Activated CD4-positive, alpha-beta T cell treated with anti-CD3 and anti-CD28 coated beads for 24 hours (primary cell): ENCODE results near the gene CAPN2.
"Not testable (repeated sequence)": the region's sequence is repeated elsewhere in the genome, so short reads cannot be mapped to it uniquely, and the experiment has no call there.

Experiments
- DNase-seq, 2 donors: peaks; one replicate each; pipeline ENCODE4 v3.0.0-alpha.2; 2020; ENCODE audit warnings: low read depth in 2 of 2

Gene CAPN2

GRCh38 chr1:223738465-223739365 is 26.4 kb downstream of the CAPN2 start:
- no peak for DNase-seq

DNA sequence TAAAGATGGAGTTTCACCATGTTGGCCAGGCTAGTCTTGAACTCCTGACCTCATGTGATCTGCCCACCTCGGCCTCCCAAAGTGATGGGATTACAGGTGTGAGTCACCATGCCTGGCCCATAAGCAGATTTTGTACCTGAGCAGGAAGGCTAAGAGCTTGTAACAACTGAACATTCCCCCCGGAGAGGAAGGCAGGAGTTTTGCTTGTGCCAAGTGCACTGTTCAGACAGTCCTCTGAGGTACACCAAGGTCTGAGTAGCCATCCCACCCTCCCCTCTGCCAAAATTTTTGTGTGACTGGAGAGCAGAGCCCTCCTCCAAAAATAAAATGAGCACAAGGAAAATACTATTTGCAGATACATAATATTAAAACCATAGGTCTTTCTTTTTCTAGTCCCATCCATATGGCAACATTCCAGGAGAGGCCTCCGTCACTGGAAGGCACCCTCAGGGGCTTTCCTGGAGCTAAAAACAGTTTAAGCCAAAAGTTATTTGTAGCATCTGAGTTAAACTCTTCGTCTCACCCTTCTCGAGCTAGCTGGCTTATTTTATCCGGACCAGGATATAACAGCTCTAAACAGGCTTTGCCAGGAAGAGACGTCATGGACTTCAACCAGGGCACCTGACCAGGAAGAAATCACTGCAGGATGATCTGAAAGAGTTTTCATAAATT is 27.2 kb downstream of the CAPN2 start:
- no peak for DNase-seq

DNA sequence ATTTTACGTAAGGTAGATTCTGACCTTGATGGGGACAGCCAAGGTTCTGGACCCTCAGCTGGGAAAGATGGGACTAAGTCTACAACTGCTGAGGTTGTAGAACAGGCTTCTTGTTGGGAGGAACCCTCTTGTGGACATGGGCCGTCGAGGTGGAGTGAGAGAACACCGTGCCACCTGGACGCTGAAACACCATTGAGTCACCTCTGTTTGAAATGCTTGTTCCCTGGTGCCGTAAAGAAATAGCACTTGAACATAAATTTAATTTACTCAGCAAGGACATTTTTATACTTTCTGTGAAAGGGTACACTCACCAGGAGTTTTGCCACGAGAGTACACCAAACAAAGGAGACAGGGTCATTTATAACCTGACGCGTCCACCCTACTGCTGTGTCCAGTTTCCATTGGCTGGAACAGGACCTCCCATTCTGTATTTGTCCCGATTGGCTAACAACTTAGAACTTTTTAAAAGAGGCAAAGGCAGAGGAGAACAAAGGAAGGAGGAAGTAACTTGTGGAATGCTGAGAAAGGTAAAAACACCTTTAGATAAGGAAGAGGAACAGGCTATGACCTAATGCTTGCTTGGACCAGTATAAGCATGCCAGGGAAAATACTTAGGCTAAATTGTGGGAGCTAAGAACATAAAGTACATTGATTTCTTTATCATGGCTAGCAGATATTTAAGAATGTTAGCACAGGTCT is 27.8 kb downstream of the CAPN2 start:
- not testable (repeated sequence) for DNase-seq

GRCh38 chr1:223741861-223742260 is 29.5 kb downstream of the CAPN2 start:
- DNase-seq: no peak

DNA sequence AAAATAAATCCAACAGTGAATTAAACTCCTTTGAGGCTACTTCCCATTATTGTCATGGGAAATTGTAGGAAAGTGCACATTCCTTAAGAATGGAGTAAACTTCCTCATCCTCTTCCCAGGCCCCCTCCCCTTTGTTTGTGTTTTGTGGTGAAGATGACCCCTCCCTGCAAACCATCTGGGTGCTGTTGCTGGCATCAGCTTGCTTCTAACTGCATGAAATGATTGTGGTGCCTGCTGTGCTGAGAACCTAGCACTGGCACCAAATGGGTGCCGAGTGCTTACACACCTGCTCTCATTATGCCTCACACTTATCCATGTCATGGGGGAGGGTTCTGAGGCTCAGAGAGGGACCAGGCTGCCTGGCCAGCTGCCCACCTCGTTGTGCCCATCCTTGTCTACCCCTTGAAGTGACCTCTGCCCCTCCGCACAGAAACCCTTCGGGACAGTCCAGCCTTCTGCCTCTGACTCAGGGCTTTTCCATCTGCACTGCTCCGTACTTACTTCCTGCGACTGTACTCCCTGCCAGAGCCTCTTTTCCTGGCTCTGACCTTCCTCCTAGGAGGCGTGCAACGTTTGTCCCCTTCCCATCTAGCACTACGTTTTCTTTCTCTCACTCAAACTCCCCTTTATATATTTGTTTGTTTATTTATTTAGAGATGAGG is 30.6 kb downstream of the CAPN2 start:
- DNase-seq: no peak

GRCh38 chr1:223745731-223746130 is 33.4 kb downstream of the CAPN2 start:
- DNase-seq: no peak

- no peak for DNase-seq
Measured at GRCh38 chr1:223747838-223748335, 35.5 kb downstream of the CAPN2 start.

GRCh38 chr1:223748405-223748772 is 36.0 kb downstream of the CAPN2 start:
- DNase-seq: no peak

DNA sequence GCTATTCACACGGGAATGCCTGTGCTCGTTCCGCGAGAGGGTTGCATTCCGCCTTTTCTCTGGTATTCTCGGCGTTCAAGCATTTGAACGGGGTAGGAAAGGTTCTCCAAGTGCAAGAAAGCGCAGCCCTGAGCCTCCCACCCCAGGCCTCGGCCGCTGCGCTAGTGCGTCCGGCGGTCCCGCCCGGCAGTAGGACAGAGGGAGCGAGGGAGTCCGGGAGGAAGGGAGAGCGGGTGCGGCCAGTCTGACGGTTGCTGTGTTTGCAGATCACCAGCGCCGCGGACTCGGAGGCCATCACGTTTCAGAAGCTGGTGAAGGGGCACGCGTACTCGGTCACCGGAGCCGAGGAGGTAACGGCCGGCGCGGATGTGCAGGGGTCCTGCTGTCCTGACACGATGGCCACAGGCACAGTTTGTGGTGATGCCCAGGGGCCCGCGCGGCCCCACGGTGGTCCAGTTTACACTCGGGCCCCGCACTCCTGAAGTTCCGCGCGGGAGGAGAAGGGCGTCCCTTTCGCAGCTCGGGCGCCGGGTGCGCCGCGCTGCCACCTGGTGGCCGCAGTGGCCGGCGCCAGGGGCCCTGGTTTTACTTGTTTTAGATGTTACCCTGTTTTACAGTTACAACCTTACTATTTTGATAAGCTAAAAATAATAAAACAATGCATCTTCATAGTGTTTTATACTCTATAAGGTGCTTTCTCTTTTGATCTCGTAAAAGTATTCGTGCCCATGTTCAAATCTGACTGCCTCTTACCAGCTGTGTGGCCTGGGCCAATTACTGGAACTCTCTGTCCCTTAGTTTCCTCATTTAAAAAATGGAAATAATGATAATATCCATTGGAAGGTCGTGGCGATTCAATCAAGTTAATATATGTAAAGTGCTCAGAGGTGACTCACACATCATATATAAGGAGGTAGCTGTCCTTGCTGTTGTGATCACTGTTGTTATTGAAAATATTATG is 36.7 kb downstream of the CAPN2 start:
- DNase-seq: peak; percentile 35 to 42

DNA sequence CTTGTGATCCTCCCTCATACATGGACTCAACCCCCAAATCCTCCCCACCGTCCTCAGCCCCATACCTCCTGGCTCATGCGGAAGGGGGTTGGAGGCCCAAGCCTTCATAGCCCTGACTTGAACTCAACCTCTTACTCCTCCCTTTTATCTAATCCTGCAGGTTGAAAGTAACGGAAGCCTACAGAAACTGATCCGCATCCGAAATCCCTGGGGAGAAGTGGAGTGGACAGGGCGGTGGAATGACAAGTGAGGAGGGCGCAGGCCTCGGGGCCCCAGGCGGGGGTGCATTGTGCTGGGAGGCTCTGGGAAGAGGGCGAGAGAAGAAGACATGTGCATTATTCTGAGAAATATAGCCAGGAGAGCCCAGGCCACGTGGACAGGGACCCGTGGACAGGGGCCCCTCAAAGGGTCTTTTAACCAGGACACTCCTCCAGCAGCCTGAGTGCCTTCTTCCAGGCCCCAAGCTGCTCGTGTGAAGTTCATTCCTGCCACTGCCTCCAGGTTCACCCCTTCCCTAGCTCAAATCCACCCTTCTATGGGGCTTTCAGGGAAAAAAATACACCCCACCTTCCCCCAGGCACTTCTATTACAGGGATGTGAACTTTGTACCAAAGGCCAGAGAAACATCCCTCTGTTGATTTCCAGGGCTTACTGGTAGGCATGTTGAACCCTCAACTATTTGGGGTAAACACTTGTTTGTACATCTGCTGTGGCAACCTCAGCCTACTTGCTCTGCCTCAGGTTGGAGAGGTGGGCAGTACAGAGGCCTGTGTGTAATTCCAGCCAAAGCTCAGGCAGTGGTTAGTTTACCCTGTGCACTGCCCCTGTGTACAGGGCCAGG is 38.6 kb downstream of the CAPN2 start:
- no peak for DNase-seq

- DNase-seq: no peak
Measured at GRCh38 chr1:223751696-223752095, 39.4 kb downstream of the CAPN2 start.

- no peak for DNase-seq
Measured at GRCh38 chr1:223752721-223753515, 40.6 kb downstream of the CAPN2 start.

DNA sequence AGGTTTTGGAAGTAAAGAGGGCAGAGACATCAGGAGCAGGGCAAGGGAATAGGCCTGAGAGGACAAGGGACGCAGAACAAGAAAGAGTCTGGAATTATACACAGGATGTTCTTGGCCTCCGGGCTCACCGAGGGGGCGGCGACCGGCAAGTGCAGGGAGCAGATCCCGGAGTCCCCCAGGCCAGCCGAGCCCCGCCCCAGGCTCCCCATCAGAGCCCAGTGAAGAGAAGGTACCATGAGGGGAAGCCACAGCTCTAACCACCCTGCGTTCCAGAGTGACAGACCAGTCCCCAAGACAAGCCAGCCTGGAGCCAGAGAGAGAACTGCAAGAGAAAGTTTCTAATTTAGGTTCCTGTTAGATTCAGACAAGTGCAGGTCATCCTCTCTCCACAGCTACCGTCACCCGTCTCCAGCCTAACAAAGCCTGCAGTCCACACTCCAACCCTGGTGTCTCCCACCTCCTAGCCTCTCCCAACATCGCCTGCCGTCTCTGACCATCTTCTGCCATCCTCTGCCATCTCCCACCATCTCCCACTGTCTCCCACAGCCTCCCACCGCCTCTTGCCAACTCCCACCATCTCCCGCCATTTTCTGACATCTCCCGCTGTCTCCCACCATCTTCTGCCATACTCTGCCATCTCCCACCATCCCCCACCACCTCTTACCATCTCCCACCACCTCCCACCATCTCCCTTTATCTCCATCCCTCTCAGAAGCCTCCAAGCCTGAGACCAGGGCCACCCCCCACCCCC is 42.5 kb downstream of the CAPN2 start:
- DNase-seq: no peak

DNA sequence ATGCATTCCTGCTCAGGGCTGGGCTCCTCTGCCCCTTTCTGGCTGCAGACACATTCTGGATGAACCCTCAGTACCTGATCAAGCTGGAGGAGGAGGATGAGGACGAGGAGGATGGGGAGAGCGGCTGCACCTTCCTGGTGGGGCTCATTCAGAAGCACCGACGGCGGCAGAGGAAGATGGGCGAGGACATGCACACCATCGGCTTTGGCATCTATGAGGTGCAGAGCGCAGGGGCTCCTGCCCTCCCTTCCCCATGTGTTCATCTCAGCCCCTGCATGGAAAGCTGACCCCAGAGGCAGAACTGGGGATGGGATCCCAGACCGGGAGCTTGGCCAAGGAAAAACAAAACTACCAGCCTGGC is 43.1 kb downstream of the CAPN2 start:
- DNase-seq: no peak

GRCh38 chr1:223755992-223756775 is 43.8 kb downstream of the CAPN2 start:
- no peak for DNase-seq

DNA sequence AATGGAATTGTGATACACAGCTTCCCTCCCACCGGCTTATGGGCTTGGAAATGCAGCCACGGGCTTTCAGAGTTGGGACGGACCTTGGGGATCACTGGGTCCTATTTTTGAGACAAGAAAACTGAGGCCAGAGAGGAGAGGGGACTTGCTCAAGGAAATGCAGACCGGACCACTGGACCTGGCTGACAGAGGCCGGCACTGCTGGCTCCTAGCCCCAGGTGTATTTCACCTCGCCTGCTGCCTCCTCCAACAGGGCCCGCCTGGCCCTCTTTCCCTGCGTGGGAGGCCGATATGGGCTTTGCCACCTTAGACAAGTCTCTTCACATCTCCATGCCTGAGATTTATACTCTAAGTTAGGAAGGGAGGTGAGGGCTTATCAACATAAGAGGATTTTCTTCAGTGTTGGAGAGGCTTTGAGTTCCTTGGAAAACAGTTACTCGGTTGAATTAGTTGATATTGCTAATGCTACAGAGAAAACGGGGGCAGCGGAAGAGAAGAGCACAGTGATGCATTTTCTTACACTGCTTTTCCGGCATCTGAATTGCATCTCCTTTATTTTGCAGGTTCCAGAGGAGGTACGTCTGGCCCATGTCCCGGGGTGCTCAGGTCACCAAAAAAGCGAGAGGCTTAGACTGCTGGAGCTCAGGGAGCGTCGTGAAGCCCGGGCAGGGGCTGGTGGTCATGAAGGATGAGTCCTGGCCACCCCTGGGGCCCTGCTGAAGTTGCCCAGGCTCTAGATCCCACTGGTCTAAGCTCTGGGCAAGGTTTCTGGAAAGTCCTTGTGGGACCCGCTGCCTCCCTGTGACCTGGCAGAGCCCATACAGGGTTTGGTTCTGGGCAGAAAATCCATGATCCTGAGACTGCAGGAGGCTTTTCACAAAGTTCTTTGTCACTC is 44.7 kb downstream of the CAPN2 start:
- no peak for DNase-seq
